ENCODE measurements around the gene HK1.
"Not testable (repeated sequence)": the region's sequence is repeated elsewhere in the genome, so short reads cannot be mapped to it uniquely, and the experiment has no call there.

HK1 gene

DNA sequence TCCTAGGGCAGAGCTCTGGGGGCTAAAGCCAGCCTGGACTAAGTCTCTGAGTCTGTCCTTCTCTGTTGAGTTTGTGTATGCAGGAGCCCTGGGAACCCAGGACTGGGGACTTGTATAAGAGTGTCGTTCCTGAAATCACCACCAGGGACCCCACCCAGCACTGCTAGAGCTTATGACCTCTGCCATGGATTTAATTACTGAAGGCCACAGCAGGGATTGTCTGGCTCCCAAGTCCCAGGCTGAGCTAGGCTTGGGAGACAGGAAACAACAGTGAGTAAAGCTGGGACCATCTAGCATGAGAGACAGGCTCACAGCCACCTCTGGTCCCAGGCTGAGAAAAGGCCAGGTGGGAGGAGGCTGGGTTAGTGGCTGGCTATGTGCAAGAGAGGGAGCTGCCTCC, 171.5 kb downstream of the HK1 start:
- H3K36me3 ChIP-seq (ENCODE audit: control insufficient read depth, insufficient read depth, low read length): no peaks in the 10 kb centered on the region
- TF ChIP-seq, protein P1, sequence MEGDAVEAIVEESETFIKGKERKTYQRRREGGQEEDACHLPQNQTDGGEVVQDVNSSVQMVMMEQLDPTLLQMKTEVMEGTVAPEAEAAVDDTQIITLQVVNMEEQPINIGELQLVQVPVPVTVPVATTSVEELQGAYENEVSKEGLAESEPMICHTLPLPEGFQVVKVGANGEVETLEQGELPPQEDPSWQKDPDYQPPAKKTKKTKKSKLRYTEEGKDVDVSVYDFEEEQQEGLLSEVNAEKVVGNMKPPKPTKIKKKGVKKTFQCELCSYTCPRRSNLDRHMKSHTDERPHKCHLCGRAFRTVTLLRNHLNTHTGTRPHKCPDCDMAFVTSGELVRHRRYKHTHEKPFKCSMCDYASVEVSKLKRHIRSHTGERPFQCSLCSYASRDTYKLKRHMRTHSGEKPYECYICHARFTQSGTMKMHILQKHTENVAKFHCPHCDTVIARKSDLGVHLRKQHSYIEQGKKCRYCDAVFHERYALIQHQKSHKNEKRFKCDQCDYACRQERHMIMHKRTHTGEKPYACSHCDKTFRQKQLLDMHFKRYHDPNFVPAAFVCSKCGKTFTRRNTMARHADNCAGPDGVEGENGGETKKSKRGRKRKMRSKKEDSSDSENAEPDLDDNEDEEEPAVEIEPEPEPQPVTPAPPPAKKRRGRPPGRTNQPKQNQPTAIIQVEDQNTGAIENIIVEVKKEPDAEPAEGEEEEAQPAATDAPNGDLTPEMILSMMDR (IDR thresholded peaks at IDR 0.05; ENCODE audit: insufficient read depth, low read length, poor library complexity, severe bottlenecking): peak; percentile 54
- H3K4me3 ChIP-seq (replicated peaks; ENCODE audit: low read depth, low read length): no peak overlapping the region
- no peaks in the 10 kb centered on the region for H3K27me3 ChIP-seq (replicated peaks; ENCODE audit: control insufficient read depth, insufficient read depth, low read length)
- peak; percentile 26 for DNase-seq (ENCODE audit: extremely low read depth, insufficient read length)

DNA sequence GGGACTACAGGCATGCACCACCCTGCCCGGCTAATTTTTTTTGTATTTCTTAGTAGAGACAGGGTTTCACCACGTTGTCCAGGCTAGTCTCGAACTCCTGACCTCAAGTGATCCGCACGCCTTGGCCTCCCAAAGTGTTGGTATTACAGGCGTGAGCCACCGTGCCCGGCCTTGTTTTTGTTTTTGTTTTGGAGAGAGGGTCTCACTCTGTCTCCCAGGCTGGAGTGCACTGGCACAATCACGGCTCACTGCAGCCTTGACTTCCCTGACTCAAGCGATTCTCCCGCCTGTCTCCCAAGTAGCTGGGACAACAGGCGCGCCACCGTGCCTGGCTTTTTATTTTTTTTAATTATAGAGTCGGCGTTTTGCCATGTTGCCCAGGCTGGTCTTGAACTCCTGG, 172.1 kb downstream of the HK1 start:
- H3K27me3 ChIP-seq (replicated peaks; ENCODE audit: control insufficient read depth, insufficient read depth, low read length); H3K4me3 ChIP-seq (replicated peaks; ENCODE audit: low read depth, low read length): not testable (repeated sequence)

DNA sequence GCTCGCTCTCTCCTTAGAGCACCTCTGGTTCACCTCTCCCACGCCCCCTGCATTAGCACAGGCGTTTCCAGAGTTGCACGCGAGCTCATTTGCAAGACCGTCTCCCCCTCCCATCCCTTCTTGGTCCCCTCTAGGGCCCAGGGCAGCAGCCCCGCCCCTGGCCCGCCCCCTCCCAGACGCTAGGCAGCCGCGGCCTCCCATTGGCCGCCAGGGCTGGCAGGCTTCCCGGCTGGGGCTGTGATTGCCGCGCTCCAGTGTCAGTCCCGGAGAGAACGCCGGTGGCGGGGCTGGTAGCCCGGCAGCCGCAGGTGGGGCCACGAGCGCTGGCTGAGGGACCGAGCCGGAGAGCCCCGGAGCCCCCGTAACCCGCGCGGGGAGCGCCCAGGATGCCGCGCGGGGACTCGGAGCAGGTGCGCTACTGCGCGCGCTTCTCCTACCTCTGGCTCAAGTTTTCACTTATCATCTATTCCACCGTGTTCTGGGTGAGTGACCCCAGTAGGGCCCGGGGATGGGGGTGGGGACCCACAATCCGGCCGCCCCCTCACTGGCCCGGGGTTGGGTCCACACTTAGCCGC, 173.0 kb downstream of the HK1 start, which contains the start of gene TSPAN15:
Gene TSPAN15, plus strand, starts transcription at position 257 of the 575 bp plus-strand sequence. Its CDS starts 130 bp downstream, at position 387.
- TF ChIP-seq, protein P1 (IDR thresholded peaks at IDR 0.05; ENCODE audit: insufficient read depth, low read length, poor library complexity, severe bottlenecking): no peak
- peak; percentile 83 for DNase-seq (ENCODE audit: extremely low read depth, insufficient read length)
- Histone ChIP-seq H3K27me3 (replicated peaks; ENCODE audit: control insufficient read depth, insufficient read depth, low read length) (no peaks in the 10 kb centered on the region), H3K4me3 (replicated peaks; ENCODE audit: low read depth, low read length) (peak within 1 kb of the TSS; percentile 70), H3K36me3 (ENCODE audit: control insufficient read depth, insufficient read depth, low read length) (no peaks in the 10 kb centered on the region)

More for the DNA sequence above, 172.1 kb downstream of the HK1 start:
- H3K36me3 ChIP-seq (ENCODE audit: control insufficient read depth, insufficient read depth, low read length); DNase-seq (ENCODE audit: extremely low read depth, insufficient read length): not testable (repeated sequence)

Data from GM06990 (cell line).